ENCODE results near the gene MTG2.

DNA sequence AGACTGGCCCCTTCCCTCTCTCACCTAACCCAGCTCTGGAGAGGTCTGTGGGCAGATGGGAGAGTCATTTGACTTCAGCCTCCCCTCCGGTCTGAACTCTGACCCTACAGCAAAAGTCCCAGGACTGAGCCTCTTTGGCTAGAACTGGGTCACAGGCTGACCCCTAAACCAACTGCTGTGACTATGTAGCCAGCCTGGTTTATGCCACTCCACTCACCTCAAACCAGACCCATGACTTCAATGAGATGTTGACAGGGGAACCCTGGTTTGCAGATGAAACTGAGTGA lies 54.6 kb downstream of the MTG2 start:
- TF ChIP-seq, protein P1, sequence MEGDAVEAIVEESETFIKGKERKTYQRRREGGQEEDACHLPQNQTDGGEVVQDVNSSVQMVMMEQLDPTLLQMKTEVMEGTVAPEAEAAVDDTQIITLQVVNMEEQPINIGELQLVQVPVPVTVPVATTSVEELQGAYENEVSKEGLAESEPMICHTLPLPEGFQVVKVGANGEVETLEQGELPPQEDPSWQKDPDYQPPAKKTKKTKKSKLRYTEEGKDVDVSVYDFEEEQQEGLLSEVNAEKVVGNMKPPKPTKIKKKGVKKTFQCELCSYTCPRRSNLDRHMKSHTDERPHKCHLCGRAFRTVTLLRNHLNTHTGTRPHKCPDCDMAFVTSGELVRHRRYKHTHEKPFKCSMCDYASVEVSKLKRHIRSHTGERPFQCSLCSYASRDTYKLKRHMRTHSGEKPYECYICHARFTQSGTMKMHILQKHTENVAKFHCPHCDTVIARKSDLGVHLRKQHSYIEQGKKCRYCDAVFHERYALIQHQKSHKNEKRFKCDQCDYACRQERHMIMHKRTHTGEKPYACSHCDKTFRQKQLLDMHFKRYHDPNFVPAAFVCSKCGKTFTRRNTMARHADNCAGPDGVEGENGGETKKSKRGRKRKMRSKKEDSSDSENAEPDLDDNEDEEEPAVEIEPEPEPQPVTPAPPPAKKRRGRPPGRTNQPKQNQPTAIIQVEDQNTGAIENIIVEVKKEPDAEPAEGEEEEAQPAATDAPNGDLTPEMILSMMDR (IDR thresholded peaks at IDR 0.05) = no peak
- TF ChIP-seq POLR2A (IDR thresholded peaks at IDR 0.05) = no peak

All from ovary (tissue), 3 donors.